Osteoblast (primary cell): ENCODE results near the gene TMEM244. TPM values are rescaled to one million over a fixed set of nuclear protein-coding genes. Genes with fewer than 3 reads are reported as not detected.

Experiments used
- DNase-seq: peaks from one replicate; pipeline ENCODE4 v3.0.0; 2011; ENCODE audit warnings: low spot score, mixed read lengths; ENCODE audit not compliant: insufficient read length; ENCODE audit errors: missing footprints
- H2AFZ ChIP-seq: 2 replicates; pipeline ENCODE4 v1.6.0; 2011; ENCODE audit warnings: mild to moderate bottlenecking, low read length
- H3K27ac ChIP-seq: 2 replicates; pipeline ENCODE4 v1.5.1; 2011; ENCODE audit warnings: mild to moderate bottlenecking, low read depth, low read length, moderate library complexity
- H3K27me3 ChIP-seq: 2 replicates; pipeline ENCODE4 v1.6.0; 2012; ENCODE audit warnings: mild to moderate bottlenecking, control low read depth, inconsistent platforms, low read length, moderate library complexity; ENCODE audit not compliant: insufficient read depth
- H3K36me3 ChIP-seq: 2 replicates; pipeline ENCODE4 v1.5.1; 2011; ENCODE audit warnings: mild to moderate bottlenecking, low read length, control low read depth, moderate library complexity; ENCODE audit not compliant: insufficient read depth
- H3K4me1 ChIP-seq: 2 replicates; pipeline ENCODE4 v1.5.1; 2011; ENCODE audit warnings: mild to moderate bottlenecking, low read length, control low read depth, moderate library complexity; ENCODE audit not compliant: insufficient read depth
- H3K4me2 ChIP-seq: 2 replicates; pipeline ENCODE4 v1.6.0; 2011; ENCODE audit warnings: mild to moderate bottlenecking, low read length; ENCODE audit not compliant: insufficient read depth
- H3K4me3 ChIP-seq: fragments of 200-600 bp; sonication (generic); 3 replicates; pipeline ENCODE4 v1.5.1; 2012; ENCODE audit warnings: mild to moderate bottlenecking, low read length, inconsistent platforms; ENCODE audit not compliant: insufficient read depth
- H3K79me2 ChIP-seq: 2 replicates; pipeline ENCODE4 v1.6.0; 2012; ENCODE audit warnings: mild to moderate bottlenecking, low read length, control low read depth, inconsistent platforms; ENCODE audit not compliant: insufficient read depth
- H3K9me3 ChIP-seq: 2 replicates; pipeline ENCODE4 v1.5.1; 2011; ENCODE audit warnings: low read depth, low read length, control low read depth
- H4K20me1 ChIP-seq: 2 replicates; pipeline ENCODE4 v1.6.0; 2012; ENCODE audit warnings: mild to moderate bottlenecking, low read length, control low read depth; ENCODE audit not compliant: insufficient read depth
- total RNA-seq: library from RNA; depleted of rRNA; stranded (reverse); fragments of >200 nt; gene quantifications from 2 replicates; pipeline ENCODE4 v1.2.3, GENCODE V29; 2012
- TF ChIP-seq, protein P1 (sequence below): IDR thresholded peaks from 2 replicates; pipeline ENCODE4 v1.5.1; 2011; ENCODE audit warnings: mild to moderate bottlenecking, low read depth, low read length, moderate library complexity; ENCODE audit errors: extremely low read depth

TMEM244 gene
- total RNA-seq, 1 donor, result not detected

GRCh38 chr6:129903082-129903481, 42.0 kb upstream of the TMEM244 start:
- H3K36me3 ChIP-seq, result no peaks in the 10 kb centered on the region
- no peaks in the 10 kb centered on the region for H3K27me3 ChIP-seq
- H2AFZ ChIP-seq, result no peak overlapping the region
- no peaks in the 10 kb centered on the region for H4K20me1 ChIP-seq
- no peaks in the 10 kb centered on the region for H3K9me3 ChIP-seq
- no peak for DNase-seq
- H3K4me2 ChIP-seq, result no peak overlapping the region
- TF ChIP-seq, protein P1, sequence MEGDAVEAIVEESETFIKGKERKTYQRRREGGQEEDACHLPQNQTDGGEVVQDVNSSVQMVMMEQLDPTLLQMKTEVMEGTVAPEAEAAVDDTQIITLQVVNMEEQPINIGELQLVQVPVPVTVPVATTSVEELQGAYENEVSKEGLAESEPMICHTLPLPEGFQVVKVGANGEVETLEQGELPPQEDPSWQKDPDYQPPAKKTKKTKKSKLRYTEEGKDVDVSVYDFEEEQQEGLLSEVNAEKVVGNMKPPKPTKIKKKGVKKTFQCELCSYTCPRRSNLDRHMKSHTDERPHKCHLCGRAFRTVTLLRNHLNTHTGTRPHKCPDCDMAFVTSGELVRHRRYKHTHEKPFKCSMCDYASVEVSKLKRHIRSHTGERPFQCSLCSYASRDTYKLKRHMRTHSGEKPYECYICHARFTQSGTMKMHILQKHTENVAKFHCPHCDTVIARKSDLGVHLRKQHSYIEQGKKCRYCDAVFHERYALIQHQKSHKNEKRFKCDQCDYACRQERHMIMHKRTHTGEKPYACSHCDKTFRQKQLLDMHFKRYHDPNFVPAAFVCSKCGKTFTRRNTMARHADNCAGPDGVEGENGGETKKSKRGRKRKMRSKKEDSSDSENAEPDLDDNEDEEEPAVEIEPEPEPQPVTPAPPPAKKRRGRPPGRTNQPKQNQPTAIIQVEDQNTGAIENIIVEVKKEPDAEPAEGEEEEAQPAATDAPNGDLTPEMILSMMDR, result no peak
- H3K4me1 ChIP-seq, result no peaks in the 10 kb centered on the region
- no peak overlapping the region for H3K4me3 ChIP-seq
- H3K27ac ChIP-seq, result no peak overlapping the region
- H3K79me2 ChIP-seq, result no peaks in the 10 kb centered on the region

DNA sequence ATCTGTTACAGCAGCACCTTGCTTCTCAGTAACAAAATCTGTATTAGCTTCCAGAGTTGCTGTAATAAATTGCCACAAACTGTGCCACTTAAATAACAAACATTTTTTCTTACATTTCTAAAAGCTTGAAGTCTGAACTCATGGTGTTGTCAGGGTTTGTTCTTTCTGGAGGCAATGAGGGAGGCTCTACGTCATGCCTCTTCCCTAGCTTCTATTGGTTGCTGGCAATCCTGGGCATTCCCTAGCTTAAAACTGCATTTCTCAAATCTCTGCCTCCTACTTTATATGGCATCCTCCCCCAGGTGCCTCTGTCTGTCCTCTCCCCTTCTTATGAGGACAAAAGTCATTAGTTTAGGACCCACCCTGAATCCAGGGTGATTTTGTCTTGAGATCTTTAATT, 41.6 kb upstream of the TMEM244 start:
- Histone ChIP-seq H3K4me3 (no peak overlapping the region), H2AFZ (no peak overlapping the region), H3K27ac (no peak overlapping the region), H3K9me3 (no peaks in the 10 kb centered on the region), H3K79me2 (no peaks in the 10 kb centered on the region), H3K27me3 (no peaks in the 10 kb centered on the region), H3K36me3 (no peaks in the 10 kb centered on the region), H3K4me2 (no peak overlapping the region), H4K20me1 (no peaks in the 10 kb centered on the region), H3K4me1 (no peaks in the 10 kb centered on the region)
- TF ChIP-seq, protein P1, result no peak
- no peak for DNase-seq

GRCh38 chr6:129901910-129902309, 40.8 kb upstream of the TMEM244 start:
- no peaks in the 10 kb centered on the region for H3K79me2 ChIP-seq
- H3K27me3 ChIP-seq, result no peaks in the 10 kb centered on the region
- no peaks in the 10 kb centered on the region for H3K9me3 ChIP-seq
- H3K27ac ChIP-seq, result no peak overlapping the region
- TF ChIP-seq, protein P1, result no peak
- DNase-seq, result peak; percentile 1
- H3K4me3 ChIP-seq, result no peak overlapping the region
- no peak overlapping the region for H3K4me2 ChIP-seq
- H2AFZ ChIP-seq, result no peak overlapping the region
- H4K20me1 ChIP-seq, result no peaks in the 10 kb centered on the region
- no peaks in the 10 kb centered on the region for H3K4me1 ChIP-seq
- H3K36me3 ChIP-seq, result no peaks in the 10 kb centered on the region

GRCh38 chr6:129895692-129896091, 34.6 kb upstream of the TMEM244 start:
- Histone ChIP-seq H3K4me1 (no peaks in the 10 kb centered on the region), H3K4me3 (no peak overlapping the region), H3K27me3 (no peaks in the 10 kb centered on the region), H3K79me2 (no peaks in the 10 kb centered on the region), H2AFZ (no peak overlapping the region), H3K36me3 (no peaks in the 10 kb centered on the region), H3K27ac (no peak overlapping the region), H3K4me2 (no peak overlapping the region), H4K20me1 (no peaks in the 10 kb centered on the region), H3K9me3 (no peaks in the 10 kb centered on the region)
- TF ChIP-seq, protein P1, result no peak
- DNase-seq, result peak; percentile 52
